Neural cell (in vitro differentiated cells): ENCODE data around the gene BCL2L15. TPM values are rescaled to one million over a fixed set of nuclear protein-coding genes. Genes with fewer than 3 reads are reported as not detected.

ENCODE experiments used
- H2AFZ ChIP-seq: fragments of 200-600, 300-800 bp; sonication (generic), shearing (Covaris generic); 2 replicates; pipeline ENCODE4 v1.6.0; 2014; ENCODE audit warnings: low read depth, mild to moderate bottlenecking, antibody characterized with exemption, low read length, moderate library complexity
- H3F3A ChIP-seq: fragments of 200-600 bp; shearing (Covaris generic); 2 replicates; pipeline ENCODE4 v1.6.1; 2016; ENCODE audit warnings: mild to moderate bottlenecking, moderate library complexity, mixed read lengths, antibody characterized with exemption, low read length; ENCODE audit not compliant: insufficient read depth, poor library complexity, severe bottlenecking
- H3K27ac ChIP-seq: fragments of 200-600, 300-800 bp; sonication (generic), shearing (Covaris generic); 2 replicates; pipeline ENCODE4 v1.5.1; 2014; ENCODE audit warnings: mild to moderate bottlenecking, low read length, moderate library complexity
- H3K27me3 ChIP-seq: fragments of 300-800, 200-600 bp; sonication (generic), shearing (Covaris generic); 2 replicates; pipeline ENCODE4 v1.6.0; 2014; ENCODE audit warnings: mild to moderate bottlenecking, low read depth, low read length, moderate library complexity; ENCODE audit not compliant: insufficient read depth
- H3K36me3 ChIP-seq: fragments of 300-800, 200-600 bp; sonication (generic), shearing (Covaris generic); 2 replicates; pipeline ENCODE4 v1.5.1; 2014; ENCODE audit warnings: mild to moderate bottlenecking, antibody characterized with exemption, low read length, moderate library complexity; ENCODE audit not compliant: insufficient read depth
- H3K4me2 ChIP-seq: fragments of 300-800, 200-600 bp; sonication (generic), shearing (Covaris generic); 2 replicates; pipeline ENCODE4 v1.6.0; 2014; ENCODE audit warnings: mild to moderate bottlenecking, low read length
- H3K4me3 ChIP-seq: fragments of 300-800, 200-600 bp; sonication (generic), shearing (Covaris generic); 2 replicates; pipeline ENCODE4 v1.5.1; 2014; ENCODE audit warnings: mild to moderate bottlenecking, low read length, moderate library complexity
- H3K79me2 ChIP-seq: fragments of 200-600 bp; shearing (Covaris generic); replicated peaks from 2 replicates; pipeline ENCODE4 v1.6.0; 2014; ENCODE audit warnings: mild to moderate bottlenecking, low read length, moderate library complexity; ENCODE audit not compliant: insufficient read depth
- H3K9ac ChIP-seq: fragments of 300-800, 200-600 bp; sonication (generic), shearing (Covaris generic); 2 replicates; pipeline ENCODE4 v1.6.1; 2016; ENCODE audit warnings: mild to moderate bottlenecking, low read length, mixed read lengths
- H3K9me2 ChIP-seq: fragments of 200-600 bp; shearing (Covaris generic); 2 replicates; pipeline ENCODE4 v1.6.1; 2016; ENCODE audit warnings: mild to moderate bottlenecking, low read length, mixed read lengths; ENCODE audit not compliant: insufficient read depth
- H3K9me3 ChIP-seq: fragments of 200-600, 300-800 bp; sonication (generic), shearing (Covaris generic); 2 replicates; pipeline ENCODE4 v1.6.1; 2016; ENCODE audit warnings: mild to moderate bottlenecking, mixed run types, low read length, moderate library complexity, mixed read lengths
- H4K20me1 ChIP-seq: fragments of 200-600 bp; shearing (Covaris generic); 2 replicates; pipeline ENCODE4 v1.6.1; 2016; ENCODE audit warnings: mild to moderate bottlenecking, mixed run types; ENCODE audit not compliant: insufficient read depth
- CTCF ChIP-seq: fragments of 450-650 bp; IDR thresholded peaks from 2 replicates; pipeline ENCODE4 v1.5.1; 2014; ENCODE audit warnings: antibody characterized with exemption, mild to moderate bottlenecking, moderate library complexity; ENCODE audit not compliant: poor library complexity, severe bottlenecking
- EP300 ChIP-seq: fragments of 450-650 bp; conservative IDR thresholded peaks from 2 replicates; pipeline ENCODE4 v1.6.1; 2014; ENCODE audit warnings: antibody characterized with exemption, mild to moderate bottlenecking, moderate library complexity; ENCODE audit not compliant: poor library complexity, severe bottlenecking
- EZH2 ChIP-seq: fragments of 200-600, 300-800 bp; shearing (Covaris generic), sonication (generic); IDR thresholded peaks from 2 replicates; pipeline ENCODE4 v1.6.1; 2014; ENCODE audit warnings: antibody characterized with exemption, low read length, borderline replicate concordance, mild to moderate bottlenecking; ENCODE audit not compliant: insufficient read depth, poor library complexity, severe bottlenecking
- MXI1 ChIP-seq: fragments of 450-650 bp; conservative IDR thresholded peaks from 2 replicates; pipeline ENCODE4 v1.6.1; 2014; ENCODE audit warnings: antibody characterized with exemption, mild to moderate bottlenecking; ENCODE audit not compliant: poor library complexity, severe bottlenecking
- POLR2AphosphoS5 ChIP-seq: IDR thresholded peaks from 2 replicates; pipeline ENCODE4 v1.6.1; 2012
- RAD21 ChIP-seq: fragments of 450-650 bp; conservative IDR thresholded peaks from 2 replicates; pipeline ENCODE4 v1.6.1; 2014; ENCODE audit warnings: antibody characterized with exemption, mild to moderate bottlenecking, moderate library complexity
- SMC3 ChIP-seq: fragments of 450-650 bp; conservative IDR thresholded peaks from 2 replicates; pipeline ENCODE4 v1.6.1; 2014; ENCODE audit warnings: antibody characterized with exemption, mild to moderate bottlenecking, moderate library complexity; ENCODE audit not compliant: poor library complexity
- TAF1 ChIP-seq: IDR thresholded peaks from 2 replicates; pipeline ENCODE4 v1.6.1; 2012; ENCODE audit warnings: low read depth
- polyA plus RNA-seq: library from polyadenylated mRNA; depleted of rRNA; stranded (reverse); fragments of >200 nt; gene quantifications from 2 replicates; pipeline ENCODE4 v1.2.3, GENCODE V29; 2014
- TF ChIP-seq, protein P1 (sequence below): IDR thresholded peaks from 2 replicates; pipeline ENCODE4 v1.6.1; 2012; ENCODE audit warnings: borderline replicate concordance

The BCL2L15 gene
- polyA plus RNA-seq, 1 donor from 2014 or later: 4.7 TPM

GRCh38 chr1:113858418-113858817 lies 29.0 kb downstream of the BCL2L15 start:
- Histone ChIP-seq H3K9ac (no peak overlapping the region), H3K9me3 (no peaks in the 10 kb centered on the region), H4K20me1 (no peaks in the 10 kb centered on the region), H3K79me2 (no peaks in the 10 kb centered on the region), H3K9me2 (no peaks in the 10 kb centered on the region), H3K4me3 (no peak overlapping the region), H3F3A (no peaks in the 10 kb centered on the region), H3K27me3 (no peaks in the 10 kb centered on the region), H2AFZ (no peak overlapping the region), H3K4me2 (no peak overlapping the region), H3K27ac (no peak overlapping the region), H3K36me3 (no peaks in the 10 kb centered on the region)
- no peak for TF ChIP-seq RAD21
- TF ChIP-seq CTCF: no peak
- no peak for TF ChIP-seq EP300
- TF ChIP-seq, protein P1, sequence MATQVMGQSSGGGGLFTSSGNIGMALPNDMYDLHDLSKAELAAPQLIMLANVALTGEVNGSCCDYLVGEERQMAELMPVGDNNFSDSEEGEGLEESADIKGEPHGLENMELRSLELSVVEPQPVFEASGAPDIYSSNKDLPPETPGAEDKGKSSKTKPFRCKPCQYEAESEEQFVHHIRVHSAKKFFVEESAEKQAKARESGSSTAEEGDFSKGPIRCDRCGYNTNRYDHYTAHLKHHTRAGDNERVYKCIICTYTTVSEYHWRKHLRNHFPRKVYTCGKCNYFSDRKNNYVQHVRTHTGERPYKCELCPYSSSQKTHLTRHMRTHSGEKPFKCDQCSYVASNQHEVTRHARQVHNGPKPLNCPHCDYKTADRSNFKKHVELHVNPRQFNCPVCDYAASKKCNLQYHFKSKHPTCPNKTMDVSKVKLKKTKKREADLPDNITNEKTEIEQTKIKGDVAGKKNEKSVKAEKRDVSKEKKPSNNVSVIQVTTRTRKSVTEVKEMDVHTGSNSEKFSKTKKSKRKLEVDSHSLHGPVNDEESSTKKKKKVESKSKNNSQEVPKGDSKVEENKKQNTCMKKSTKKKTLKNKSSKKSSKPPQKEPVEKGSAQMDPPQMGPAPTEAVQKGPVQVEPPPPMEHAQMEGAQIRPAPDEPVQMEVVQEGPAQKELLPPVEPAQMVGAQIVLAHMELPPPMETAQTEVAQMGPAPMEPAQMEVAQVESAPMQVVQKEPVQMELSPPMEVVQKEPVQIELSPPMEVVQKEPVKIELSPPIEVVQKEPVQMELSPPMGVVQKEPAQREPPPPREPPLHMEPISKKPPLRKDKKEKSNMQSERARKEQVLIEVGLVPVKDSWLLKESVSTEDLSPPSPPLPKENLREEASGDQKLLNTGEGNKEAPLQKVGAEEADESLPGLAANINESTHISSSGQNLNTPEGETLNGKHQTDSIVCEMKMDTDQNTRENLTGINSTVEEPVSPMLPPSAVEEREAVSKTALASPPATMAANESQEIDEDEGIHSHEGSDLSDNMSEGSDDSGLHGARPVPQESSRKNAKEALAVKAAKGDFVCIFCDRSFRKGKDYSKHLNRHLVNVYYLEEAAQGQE: no peak
- no peak for TF ChIP-seq EZH2
- no peak for TF ChIP-seq SMC3

- H4K20me1 ChIP-seq: no peaks in the 10 kb centered on the region
- H3K27ac ChIP-seq: no peak overlapping the region
- no peaks in the 10 kb centered on the region for H3K9me2 ChIP-seq
- no peaks in the 10 kb centered on the region for H3K27me3 ChIP-seq
- H3K4me2 ChIP-seq: no peak overlapping the region
- no peak overlapping the region for H2AFZ ChIP-seq
- H3K36me3 ChIP-seq: no peaks in the 10 kb centered on the region
- H3K79me2 ChIP-seq: no peaks in the 10 kb centered on the region
- no peaks in the 10 kb centered on the region for H3K9me3 ChIP-seq
- H3K9ac ChIP-seq: no peak overlapping the region
- H3F3A ChIP-seq: no peaks in the 10 kb centered on the region
- no peak overlapping the region for H3K4me3 ChIP-seq
- TF ChIP-seq CTCF: no peak
- TF ChIP-seq TAF1: no peak
- TF ChIP-seq MXI1: no peak
- TF ChIP-seq SMC3: no peak
- no peak for TF ChIP-seq POLR2AphosphoS5
- no peak for TF ChIP-seq EP300
- no peak for TF ChIP-seq RAD21
- TF ChIP-seq EZH2: no peak
- TF ChIP-seq, protein P1: no peak
Measured at GRCh38 chr1:113857776-113858175, 29.6 kb downstream of the BCL2L15 start.
